Gastroesophageal sphincter (tissue), 3 donors: ENCODE measurements around the gene KCNK18.

Source experiments
- CTCF ChIP-seq, 4 experiments: fragments of 200-600 bp in 2 of 4; fragments of 450-650 bp in 2 of 4; sonication (generic) in 1 of 4; IDR thresholded peaks; one replicate each; pipeline ENCODE4 v1.5.1; 2017 to 2019; ENCODE audit warnings: antibody characterized with exemption in 4 of 4, mild to moderate bottlenecking in 2 of 4, moderate library complexity in 2 of 4
- EP300 ChIP-seq: sonication (generic); formaldehyde crosslinking; IDR thresholded peaks from one replicate; pipeline ENCODE4 v1.6.1; 2017; ENCODE audit warnings: antibody characterized with exemption, mild to moderate bottlenecking

- TF ChIP-seq CTCF (IDR thresholded peaks at IDR 0.05) (no peak), EP300 (no peak)
Measured at GRCh38 chr10:117188371-117188770, 8.9 kb upstream of the KCNK18 start.
